ENCODE measurements around the gene EIF2S1. TPM values are rescaled to one million over a fixed set of nuclear protein-coding genes. Genes with fewer than 3 reads are reported as not detected.
A peak's percentile ranks its signal among the peaks of the same experiment; 100 is the strongest.

The EIF2S1 gene
- total RNA-seq, 3 donors from 2014 or later (not counting 1 experiment from before 2014, with no cell fraction given) = 31.6 to 37.7 (median 33.2) TPM

GRCh38 chr14:67387195-67387594, 27.1 kb downstream of the EIF2S1 start:
- TF ChIP-seq CTCF (IDR thresholded peaks at IDR 0.05) = no peak
- no peaks in the 10 kb centered on the region for H3K27me3 Mint-ChIP-seq (ENCODE audit: low read depth in 2 of 2)
- ATAC-seq (no peak), DNase-seq (no peak)
- intact Hi-C loops (cut with micrococcal nuclease) = no loop called here
- Histone ChIP-seq H3K4me1 (ENCODE audit: control insufficient read depth, insufficient read depth, low read length) (no peaks in the 10 kb centered on the region), H3K27me3 (ENCODE audit: control insufficient read depth, insufficient read depth, low read length) (no peaks in the 10 kb centered on the region), H3K27ac (ENCODE audit: low read length) (no peak overlapping the region), H3K4me3 (ENCODE audit: low read length) (no peak overlapping the region), H3K9me3 (ENCODE audit: control insufficient read depth, insufficient read depth, low read length) (no peaks in the 10 kb centered on the region), H3K36me3 (ENCODE audit: control insufficient read depth, insufficient read depth, low read length) (peaks cover 36% of the 10 kb centered on the region)
- no peaks in the 10 kb centered on the region for H3K9me3 Mint-ChIP-seq
- 94% methylated on average over 2 of the region's 2 CpGs for WGBS (ENCODE audit: insufficient coverage)
- H3K36me3 Mint-ChIP-seq = peaks cover 15% of the 10 kb centered on the region
- H3K27ac Mint-ChIP-seq = peak overlapping the region in 1 of 2 donors; percentile 38
- no peaks in the 10 kb centered on the region for H3K4me1 Mint-ChIP-seq
- H3K4me3 Mint-ChIP-seq = no peak overlapping the region

- DNase-seq (no peak), ATAC-seq (no peak)
- no peak overlapping the region for H3K27ac ChIP-seq (ENCODE audit: low read length)
- 85% methylated on average over 3 of the region's 3 CpGs for WGBS (ENCODE audit: insufficient coverage)
- TF ChIP-seq CTCF (IDR thresholded peaks at IDR 0.05) = no peak
- H3K4me3 ChIP-seq (ENCODE audit: low read length) = no peak overlapping the region
- H3K36me3 ChIP-seq (ENCODE audit: control insufficient read depth, insufficient read depth, low read length) = peaks cover 16% of the 10 kb centered on the region
- Mint-ChIP-seq H3K27ac (no peak overlapping the region), H3K27me3 (ENCODE audit: low read depth in 2 of 2) (no peaks in the 10 kb centered on the region), H3K36me3 (peaks cover 7% of the 10 kb centered on the region), H3K9me3 (no peaks in the 10 kb centered on the region), H3K4me1 (no peaks in the 10 kb centered on the region), H3K4me3 (no peak overlapping the region)
- H3K4me1 ChIP-seq (ENCODE audit: control insufficient read depth, insufficient read depth, low read length) = no peaks in the 10 kb centered on the region
- no peaks in the 10 kb centered on the region for H3K9me3 ChIP-seq (ENCODE audit: control insufficient read depth, insufficient read depth, low read length)
- no peaks in the 10 kb centered on the region for H3K27me3 ChIP-seq (ENCODE audit: control insufficient read depth, insufficient read depth, low read length)
- intact Hi-C loops (cut with micrococcal nuclease) = no loop called here
Measured at GRCh38 chr14:67389275-67389674, 29.1 kb downstream of the EIF2S1 start.

GRCh38 chr14:67389811-67390534, 29.8 kb downstream of the EIF2S1 start:
- ATAC-seq (no peak), DNase-seq (no peak)
- intact Hi-C loops (cut with micrococcal nuclease) = no loop called here
- Histone ChIP-seq H3K4me1 (ENCODE audit: control insufficient read depth, insufficient read depth, low read length) (no peaks in the 10 kb centered on the region), H3K27me3 (ENCODE audit: control insufficient read depth, insufficient read depth, low read length) (no peaks in the 10 kb centered on the region), H3K36me3 (ENCODE audit: control insufficient read depth, insufficient read depth, low read length) (peaks cover 9% of the 10 kb centered on the region), H3K4me3 (ENCODE audit: low read length) (no peak overlapping the region), H3K9me3 (ENCODE audit: control insufficient read depth, insufficient read depth, low read length) (no peaks in the 10 kb centered on the region), H3K27ac (ENCODE audit: low read length) (no peak overlapping the region)
- Mint-ChIP-seq H3K4me3 (no peak overlapping the region), H3K27me3 (ENCODE audit: low read depth in 2 of 2) (peaks cover 0 to 2% of the 10 kb centered on the region in 2 donors), H3K4me1 (no peaks in the 10 kb centered on the region), H3K9me3 (no peaks in the 10 kb centered on the region), H3K27ac (no peak overlapping the region), H3K36me3 (peaks cover 7% of the 10 kb centered on the region)
- no peak for TF ChIP-seq CTCF (IDR thresholded peaks at IDR 0.05)
- 97% methylated on average over 1 of the region's 1 CpG for WGBS (ENCODE audit: insufficient coverage)

GRCh38 chr14:67391268-67391667, 31.1 kb downstream of the EIF2S1 start:
- ATAC-seq = no peak
- peak in 1 of 2 donors; percentile 12 for DNase-seq
- no peak for TF ChIP-seq CTCF (IDR thresholded peaks at IDR 0.05)
- Histone ChIP-seq H3K36me3 (ENCODE audit: control insufficient read depth, insufficient read depth, low read length) (no peaks in the 10 kb centered on the region), H3K27me3 (ENCODE audit: control insufficient read depth, insufficient read depth, low read length) (no peaks in the 10 kb centered on the region), H3K9me3 (ENCODE audit: control insufficient read depth, insufficient read depth, low read length) (no peaks in the 10 kb centered on the region), H3K4me3 (ENCODE audit: low read length) (no peak overlapping the region), H3K4me1 (ENCODE audit: control insufficient read depth, insufficient read depth, low read length) (no peaks in the 10 kb centered on the region), H3K27ac (ENCODE audit: low read length) (no peak overlapping the region)
- intact Hi-C loops (cut with micrococcal nuclease) = no loop called here
- WGBS (ENCODE audit: insufficient coverage) = 28% methylated on average over 6 of the region's 6 CpGs
- peaks cover 0 to 3% of the 10 kb centered on the region in 2 donors for H3K27me3 Mint-ChIP-seq (ENCODE audit: low read depth in 2 of 2)
- H3K36me3 Mint-ChIP-seq = peaks cover 7% of the 10 kb centered on the region
- no peak overlapping the region for H3K4me3 Mint-ChIP-seq
- H3K9me3 Mint-ChIP-seq = no peaks in the 10 kb centered on the region
- no peaks in the 10 kb centered on the region for H3K4me1 Mint-ChIP-seq
- H3K27ac Mint-ChIP-seq = no peak overlapping the region
